ENCODE data around the gene ANLN.

ANLN gene

GRCh38 chr7:36456138-36456537 lies 66.5 kb downstream of the ANLN start:
- Histone ChIP-seq H4K8ac (ENCODE audit: low read depth, low read length) (no peak overlapping the region), H2BK120ac (ENCODE audit: insufficient read depth, low read length, poor library complexity) (no peak overlapping the region), H4K91ac (ENCODE audit: low read depth, low read length) (no peak overlapping the region), H3K4me1 (ENCODE audit: control insufficient read depth in 1 of 2, insufficient read depth in 2 of 2, low read length in 2 of 2) (peaks cover 11 to 16% of the 10 kb centered on the region in 2 experiments), H3K79me1 (ENCODE audit: low read length) (peaks cover 8% of the 10 kb centered on the region), H3K9me3 (ENCODE audit: insufficient read depth, low read depth, low read length) (peaks cover 1% of the 10 kb centered on the region), H2BK5ac (ENCODE audit: low read depth, low read length, poor library complexity) (no peak overlapping the region), H3K36me3 (ENCODE audit: control insufficient read depth in 1 of 2, insufficient read depth in 2 of 2, low read length in 2 of 2) (peaks cover 6 to 11% of the 10 kb centered on the region in 2 experiments), H3K14ac (ENCODE audit: low read length) (no peak overlapping the region), H3K4ac (ENCODE audit: low read depth, low read length) (no peak overlapping the region), H3K9ac (ENCODE audit: low read length) (no peak overlapping the region), H3K27ac (ENCODE audit: low read depth, low read length) (no peak overlapping the region), H3K79me2 (ENCODE audit: control insufficient read depth, insufficient read depth, low read length, poor library complexity) (no peaks in the 10 kb centered on the region), H3K23ac (ENCODE audit: low read length) (no peak overlapping the region), H3K4me3 (ENCODE audit: low read depth, low read length) (no peak overlapping the region), H2AFZ (ENCODE audit: insufficient read depth, low read length, poor library complexity) (no peak overlapping the region), H3K18ac (ENCODE audit: low read length) (no peak overlapping the region), H4K12ac (ENCODE audit: low read depth, low read length) (no peak overlapping the region), H2BK12ac (ENCODE audit: low read length) (no peak overlapping the region), H2AK5ac (ENCODE audit: low read length) (no peak overlapping the region), H3K27me3 (ENCODE audit: insufficient read depth, low read length) (no peaks in the 10 kb centered on the region), H3K4me2 (ENCODE audit: low read length) (no peak overlapping the region)
- DNase-seq, result peak in 1 of 2 donors; percentile 21
- WGBS (ENCODE audit: extremely low coverage, insufficient coverage, insufficient read length), result no CpG with 5 or more reads among the region's 3 CpGs

DNA sequence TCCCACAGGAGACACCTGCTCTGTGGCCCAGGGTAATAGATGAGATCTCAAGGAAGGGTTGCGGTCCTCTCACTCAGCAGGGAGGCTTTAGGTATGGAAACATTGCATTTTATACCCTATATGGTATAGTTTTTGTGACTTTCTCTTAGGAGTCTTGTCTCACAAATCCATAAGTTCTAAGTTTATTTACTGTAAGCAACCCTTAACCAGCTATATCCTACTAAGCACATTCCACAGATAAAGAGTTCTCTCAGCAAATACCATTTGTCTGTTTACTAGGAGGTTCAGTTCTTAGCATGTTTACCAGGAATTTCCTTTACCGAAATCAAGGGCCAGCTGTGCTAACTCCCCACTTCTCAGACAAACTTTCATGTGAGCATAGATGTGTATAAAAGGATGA lies 66.9 kb downstream of the ANLN start:
- no CpG with 5 or more reads among the region's 2 CpGs for WGBS (ENCODE audit: extremely low coverage, insufficient coverage, insufficient read length)
- no peaks in the 10 kb centered on the region for H3K27me3 ChIP-seq (ENCODE audit: insufficient read depth, low read length)
- no peak overlapping the region for H4K12ac ChIP-seq (ENCODE audit: low read depth, low read length)

DNA sequence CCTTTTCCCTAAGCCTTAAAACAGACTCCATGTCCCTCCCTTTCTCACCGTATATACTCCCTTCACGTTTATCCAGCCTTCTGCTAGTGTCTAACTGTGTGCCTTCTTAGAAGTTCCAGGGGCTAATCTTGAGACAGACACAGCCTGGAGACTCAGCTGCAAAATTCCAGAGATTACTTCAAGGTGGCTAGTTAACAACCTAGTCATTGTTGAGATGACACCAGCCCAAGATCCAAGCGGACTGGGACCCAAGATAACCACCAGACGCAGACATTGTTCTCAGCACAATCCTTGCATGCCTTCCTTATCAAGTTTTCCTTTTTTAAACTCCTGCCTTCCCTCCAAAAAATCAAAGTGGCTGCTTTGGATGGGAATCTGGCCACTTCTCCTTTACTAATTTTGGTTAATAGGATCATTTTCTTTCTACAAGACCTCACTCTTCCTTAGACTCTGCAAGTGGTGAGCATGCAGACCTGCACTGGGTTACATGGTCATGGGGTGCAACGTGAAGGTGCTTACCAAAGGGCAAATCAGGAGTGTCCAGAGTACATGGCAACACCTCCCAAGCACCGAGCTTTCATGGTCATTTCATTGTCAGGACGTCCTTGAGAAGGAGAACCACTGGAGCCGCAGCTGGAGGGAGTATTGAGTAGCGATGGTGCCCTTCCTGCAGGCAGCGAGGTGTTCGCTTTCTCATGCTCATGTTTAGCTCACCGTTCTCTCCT lies 69.7 kb downstream of the ANLN start:
- DNase-seq, result peak; percentile 71 to 87
- H3K4ac ChIP-seq (ENCODE audit: low read depth, low read length), result no peak overlapping the region
- H2BK120ac ChIP-seq (ENCODE audit: insufficient read depth, low read length, poor library complexity), result no peak overlapping the region
- H3K9ac ChIP-seq (ENCODE audit: low read length), result no peak overlapping the region
- peak overlapping the region; percentile 51 for H2BK12ac ChIP-seq (ENCODE audit: low read length)
- H3K79me2 ChIP-seq (ENCODE audit: control insufficient read depth, insufficient read depth, low read length, poor library complexity), result no peaks in the 10 kb centered on the region
- peaks cover 11 to 16% of the 10 kb centered on the region in 2 experiments for H3K4me1 ChIP-seq (ENCODE audit: control insufficient read depth in 1 of 2, insufficient read depth in 2 of 2, low read length in 2 of 2)
- H3K36me3 ChIP-seq (ENCODE audit: control insufficient read depth in 1 of 2, insufficient read depth in 2 of 2, low read length in 2 of 2), result peaks cover 3 to 5% of the 10 kb centered on the region in 2 experiments
- peak overlapping the region; percentile 78 for H3K27ac ChIP-seq (ENCODE audit: low read depth, low read length)
- no peak overlapping the region for H4K12ac ChIP-seq (ENCODE audit: low read depth, low read length)
- no peak overlapping the region for H2AFZ ChIP-seq (ENCODE audit: insufficient read depth, low read length, poor library complexity)
- no peak overlapping the region for H3K23ac ChIP-seq (ENCODE audit: low read length)
- H2AK5ac ChIP-seq (ENCODE audit: low read length), result no peak overlapping the region
- peak overlapping the region; percentile 50 for H2BK5ac ChIP-seq (ENCODE audit: low read depth, low read length, poor library complexity)
- H3K18ac ChIP-seq (ENCODE audit: low read length), result no peak overlapping the region
- peak overlapping the region; percentile 42 for H4K8ac ChIP-seq (ENCODE audit: low read depth, low read length)
- no peak overlapping the region for H3K4me3 ChIP-seq (ENCODE audit: low read depth, low read length)
- H3K4me2 ChIP-seq (ENCODE audit: low read length), result no peak overlapping the region
- no CpG with 5 or more reads among the region's 12 CpGs for WGBS (ENCODE audit: extremely low coverage, insufficient coverage, insufficient read length)
- H3K27me3 ChIP-seq (ENCODE audit: insufficient read depth, low read length), result no peaks in the 10 kb centered on the region
- H3K79me1 ChIP-seq (ENCODE audit: low read length), result peaks cover 8% of the 10 kb centered on the region
- H3K9me3 ChIP-seq (ENCODE audit: insufficient read depth, low read depth, low read length), result peaks cover 1% of the 10 kb centered on the region
- H3K14ac ChIP-seq (ENCODE audit: low read length), result peak overlapping the region; percentile 49
- H4K91ac ChIP-seq (ENCODE audit: low read depth, low read length), result peak overlapping the region; percentile 55

More for the DNA sequence above, 66.9 kb downstream of the ANLN start:
- Histone ChIP-seq H3K27ac (ENCODE audit: low read depth, low read length) (no peak overlapping the region), H3K4me2 (ENCODE audit: low read length) (no peak overlapping the region), H2AFZ (ENCODE audit: insufficient read depth, low read length, poor library complexity) (no peak overlapping the region), H3K4me3 (ENCODE audit: low read depth, low read length) (no peak overlapping the region), H2AK5ac (ENCODE audit: low read length) (no peak overlapping the region), H3K36me3 (ENCODE audit: control insufficient read depth in 1 of 2, insufficient read depth in 2 of 2, low read length in 2 of 2) (peaks cover 6 to 10% of the 10 kb centered on the region in 2 experiments), H3K18ac (ENCODE audit: low read length) (no peak overlapping the region), H3K79me2 (ENCODE audit: control insufficient read depth, insufficient read depth, low read length, poor library complexity) (no peaks in the 10 kb centered on the region), H3K14ac (ENCODE audit: low read length) (no peak overlapping the region), H3K4ac (ENCODE audit: low read depth, low read length) (no peak overlapping the region), H4K8ac (ENCODE audit: low read depth, low read length) (no peak overlapping the region), H3K9me3 (ENCODE audit: insufficient read depth, low read depth, low read length) (peaks cover 1% of the 10 kb centered on the region), H2BK5ac (ENCODE audit: low read depth, low read length, poor library complexity) (no peak overlapping the region), H3K23ac (ENCODE audit: low read length) (no peak overlapping the region), H2BK12ac (ENCODE audit: low read length) (no peak overlapping the region), H3K79me1 (ENCODE audit: low read length) (peaks cover 8% of the 10 kb centered on the region), H4K91ac (ENCODE audit: low read depth, low read length) (no peak overlapping the region), H3K4me1 (ENCODE audit: control insufficient read depth in 1 of 2, insufficient read depth in 2 of 2, low read length in 2 of 2) (peaks cover 11 to 16% of the 10 kb centered on the region in 2 experiments), H2BK120ac (ENCODE audit: insufficient read depth, low read length, poor library complexity) (no peak overlapping the region), H3K9ac (ENCODE audit: low read length) (no peak overlapping the region)
- DNase-seq, result no peak

DNA sequence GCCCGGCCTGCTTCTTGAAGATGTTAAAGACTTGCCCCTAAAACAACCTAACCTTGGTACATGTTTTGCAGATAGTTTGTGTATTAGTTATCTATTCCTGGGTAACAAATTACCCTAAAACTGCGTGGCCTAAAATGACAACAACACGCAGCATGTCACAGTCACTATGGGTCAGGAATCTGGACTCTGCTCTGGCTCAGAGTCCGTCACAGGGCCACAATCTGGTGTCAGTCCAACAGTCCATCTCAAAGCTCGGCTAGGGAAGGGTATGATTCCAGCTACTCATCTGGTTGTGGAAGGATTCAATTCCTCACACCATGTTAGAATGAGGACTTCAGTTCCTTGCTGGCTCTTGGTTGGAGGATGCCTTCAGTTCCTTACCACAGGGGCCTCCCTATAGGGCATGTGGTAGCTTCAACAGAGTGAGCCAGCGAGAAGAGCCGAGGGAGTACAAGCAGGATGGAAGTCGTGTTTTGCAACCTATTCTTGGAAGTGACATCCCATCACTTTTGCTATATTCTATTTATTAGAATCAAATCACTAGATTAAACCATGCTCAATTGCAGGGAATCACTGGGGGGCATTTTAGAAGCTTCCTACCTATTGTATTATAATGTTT lies 71.3 kb downstream of the ANLN start:
- H3K9me3 ChIP-seq (ENCODE audit: insufficient read depth, low read depth, low read length), result peaks cover 1% of the 10 kb centered on the region
- H3K9ac ChIP-seq (ENCODE audit: low read length), result peak overlapping the region; percentile 25
- H3K14ac ChIP-seq (ENCODE audit: low read length), result peak overlapping the region; percentile 18
- H3K4me1 ChIP-seq (ENCODE audit: control insufficient read depth in 1 of 2, insufficient read depth in 2 of 2, low read length in 2 of 2), result peaks cover 11 to 16% of the 10 kb centered on the region in 2 experiments
- H2BK120ac ChIP-seq (ENCODE audit: insufficient read depth, low read length, poor library complexity), result peak overlapping the region; percentile 75
- no peak overlapping the region for H2BK5ac ChIP-seq (ENCODE audit: low read depth, low read length, poor library complexity)
- no peak overlapping the region for H3K4ac ChIP-seq (ENCODE audit: low read depth, low read length)
- no peak for DNase-seq
- WGBS (ENCODE audit: extremely low coverage, insufficient coverage, insufficient read length), result no CpG with 5 or more reads among the region's 8 CpGs
- no peaks in the 10 kb centered on the region for H3K36me3 ChIP-seq (ENCODE audit: control insufficient read depth in 1 of 2, insufficient read depth in 2 of 2, low read length in 2 of 2)
- no peak overlapping the region for H3K18ac ChIP-seq (ENCODE audit: low read length)
- no peak overlapping the region for H3K4me2 ChIP-seq (ENCODE audit: low read length)
- H3K79me2 ChIP-seq (ENCODE audit: control insufficient read depth, insufficient read depth, low read length, poor library complexity), result no peaks in the 10 kb centered on the region
- no peaks in the 10 kb centered on the region for H3K27me3 ChIP-seq (ENCODE audit: insufficient read depth, low read length)
- H4K91ac ChIP-seq (ENCODE audit: low read depth, low read length), result peak overlapping the region; percentile 30
- H3K79me1 ChIP-seq (ENCODE audit: low read length), result peaks cover 11% of the 10 kb centered on the region
- H3K23ac ChIP-seq (ENCODE audit: low read length), result peak overlapping the region; percentile 37
- H2BK12ac ChIP-seq (ENCODE audit: low read length), result no peak overlapping the region
- peak overlapping the region; percentile 3 for H4K8ac ChIP-seq (ENCODE audit: low read depth, low read length)
- no peak overlapping the region for H3K4me3 ChIP-seq (ENCODE audit: low read depth, low read length)
- H2AFZ ChIP-seq (ENCODE audit: insufficient read depth, low read length, poor library complexity), result no peak overlapping the region
- no peak overlapping the region for H2AK5ac ChIP-seq (ENCODE audit: low read length)
- H3K27ac ChIP-seq (ENCODE audit: low read depth, low read length), result no peak overlapping the region
- H4K12ac ChIP-seq (ENCODE audit: low read depth, low read length), result no peak overlapping the region

All from trophoblast cell (in vitro differentiated cells and primary cell).